Loucy (cell line): ENCODE data around the gene SLC5A1.
"Not testable (repeated sequence)": the region's sequence is repeated elsewhere in the genome, so short reads cannot be mapped to it uniquely, and the experiment has no call there.

Experiments used
- EZH2phosphoT487 ChIP-seq: fragments of 200-600 bp; IDR thresholded peaks from 2 replicates; pipeline ENCODE4 v1.6.1; 2018; ENCODE audit warnings: antibody characterized with exemption, mild to moderate bottlenecking, moderate library complexity, borderline replicate concordance
- TF ChIP-seq, protein P1 (sequence below): fragments of 200-600 bp; sonication (generic); conservative IDR thresholded peaks from 2 replicates; pipeline ENCODE4 v1.5.1; 2014; ENCODE audit warnings: mild to moderate bottlenecking, antibody characterized with exemption, low read length

DNA sequence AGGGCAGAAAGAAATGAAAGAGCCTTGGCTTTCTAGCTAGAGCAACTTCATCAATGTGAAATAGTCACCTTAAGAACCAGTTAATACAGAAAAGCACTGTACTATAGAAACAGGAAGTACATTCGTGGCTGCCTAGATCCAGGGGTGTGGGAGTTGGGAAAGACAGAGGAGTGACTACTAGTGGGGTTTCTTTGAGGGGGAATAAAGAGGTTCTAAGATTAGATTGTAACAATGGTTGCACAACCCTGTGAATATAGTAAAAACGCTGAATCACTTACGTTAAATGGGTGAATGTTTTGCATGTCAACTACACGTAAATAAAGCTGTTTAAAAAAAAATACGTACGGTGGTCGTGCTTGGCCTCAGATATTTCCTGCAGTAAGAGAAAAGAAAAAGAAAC is 107.6 kb downstream of the SLC5A1 start:
- TF ChIP-seq, protein P1, sequence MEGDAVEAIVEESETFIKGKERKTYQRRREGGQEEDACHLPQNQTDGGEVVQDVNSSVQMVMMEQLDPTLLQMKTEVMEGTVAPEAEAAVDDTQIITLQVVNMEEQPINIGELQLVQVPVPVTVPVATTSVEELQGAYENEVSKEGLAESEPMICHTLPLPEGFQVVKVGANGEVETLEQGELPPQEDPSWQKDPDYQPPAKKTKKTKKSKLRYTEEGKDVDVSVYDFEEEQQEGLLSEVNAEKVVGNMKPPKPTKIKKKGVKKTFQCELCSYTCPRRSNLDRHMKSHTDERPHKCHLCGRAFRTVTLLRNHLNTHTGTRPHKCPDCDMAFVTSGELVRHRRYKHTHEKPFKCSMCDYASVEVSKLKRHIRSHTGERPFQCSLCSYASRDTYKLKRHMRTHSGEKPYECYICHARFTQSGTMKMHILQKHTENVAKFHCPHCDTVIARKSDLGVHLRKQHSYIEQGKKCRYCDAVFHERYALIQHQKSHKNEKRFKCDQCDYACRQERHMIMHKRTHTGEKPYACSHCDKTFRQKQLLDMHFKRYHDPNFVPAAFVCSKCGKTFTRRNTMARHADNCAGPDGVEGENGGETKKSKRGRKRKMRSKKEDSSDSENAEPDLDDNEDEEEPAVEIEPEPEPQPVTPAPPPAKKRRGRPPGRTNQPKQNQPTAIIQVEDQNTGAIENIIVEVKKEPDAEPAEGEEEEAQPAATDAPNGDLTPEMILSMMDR: not testable (repeated sequence)
- TF ChIP-seq EZH2phosphoT487: not testable (repeated sequence)
